Fibroblast of peridontal ligament (primary cell): Measurements from ENCODE around the gene ZNF512B.

Experiments used
- DNase-seq: peaks from one replicate; pipeline ENCODE4 v3.0.0-alpha.2; 2010; ENCODE audit errors: extremely low read depth

ZNF512B gene

DNA sequence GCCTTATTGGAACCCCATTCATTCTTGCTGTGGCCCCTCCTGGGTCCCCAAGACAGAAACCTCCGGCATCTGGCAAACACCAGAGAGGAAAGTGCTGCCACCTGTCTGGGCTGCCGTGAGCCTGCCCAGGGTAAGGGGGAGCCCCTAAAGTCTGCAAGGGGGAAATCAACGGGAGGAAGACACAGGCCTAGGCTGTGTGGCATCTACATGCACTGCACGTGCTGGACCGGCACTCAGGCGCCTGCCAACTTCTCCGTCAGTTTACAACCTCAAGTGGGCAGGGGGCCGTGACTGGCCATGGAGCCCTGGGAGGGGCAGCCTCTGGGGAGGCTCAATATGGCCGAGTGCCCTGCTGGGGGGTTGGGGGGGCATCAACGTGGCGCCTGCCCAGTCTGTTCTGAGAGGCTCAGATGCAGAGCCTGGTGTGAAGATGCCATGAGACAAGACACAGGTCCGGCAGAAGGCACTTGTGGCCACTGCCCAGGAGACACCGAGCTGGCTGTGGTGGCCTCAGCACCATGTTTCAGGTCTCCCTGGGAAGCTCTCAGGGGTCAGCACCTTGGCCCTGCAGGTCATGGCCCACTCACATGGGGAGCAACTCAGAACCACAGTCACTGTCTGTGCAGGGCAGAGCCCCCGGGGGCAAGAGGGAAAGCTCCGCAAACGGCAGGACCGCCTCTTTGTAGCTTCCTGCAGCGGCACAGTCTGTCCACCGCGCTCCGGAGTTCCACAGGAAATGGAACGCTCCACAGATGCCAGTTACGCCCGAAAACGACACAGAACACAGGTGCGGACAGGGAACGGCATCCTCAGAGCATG, 21.9 kb downstream of the ZNF512B start:
- no peak for DNase-seq

DNA sequence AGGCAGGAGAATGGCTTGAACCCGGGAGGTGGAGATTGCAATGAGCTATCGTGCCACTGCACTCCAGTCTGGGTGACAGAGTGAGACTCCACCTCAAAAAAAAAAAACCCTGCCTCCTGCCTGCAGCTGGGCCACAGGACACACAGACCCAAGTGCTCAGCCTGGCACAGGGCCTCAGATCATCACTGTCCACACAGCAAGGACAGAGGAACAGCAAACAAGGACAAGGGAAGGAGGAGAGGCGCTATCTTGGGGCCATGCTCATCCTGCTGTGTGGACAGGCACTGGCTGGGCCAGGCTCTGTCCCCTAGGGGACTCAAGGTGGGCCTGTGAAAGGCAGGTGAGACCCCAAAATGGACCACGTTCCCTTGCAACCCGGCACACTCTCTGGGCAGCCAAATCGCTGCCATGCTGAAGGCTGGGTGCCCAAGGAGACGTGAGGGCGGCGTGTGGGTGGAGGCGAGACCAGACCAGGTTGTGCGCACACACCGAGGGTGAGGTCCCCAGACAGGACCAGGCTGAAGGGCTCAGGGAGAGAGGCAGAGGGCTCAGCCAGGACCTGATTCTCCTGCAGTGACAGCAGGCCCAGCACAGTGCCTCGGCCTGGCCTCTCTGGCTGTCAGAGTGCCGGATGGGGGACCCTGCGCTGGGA, 22.6 kb downstream of the ZNF512B start:
- no peak for DNase-seq

- no peak for DNase-seq
Measured at GRCh38 chr20:63945921-63946920, 23.5 kb downstream of the ZNF512B start.

- no peak for DNase-seq
Measured at GRCh38 chr20:63945031-63945658, 24.6 kb downstream of the ZNF512B start.

GRCh38 chr20:63944078-63944941, 25.4 kb downstream of the ZNF512B start:
- no peak for DNase-seq

DNA sequence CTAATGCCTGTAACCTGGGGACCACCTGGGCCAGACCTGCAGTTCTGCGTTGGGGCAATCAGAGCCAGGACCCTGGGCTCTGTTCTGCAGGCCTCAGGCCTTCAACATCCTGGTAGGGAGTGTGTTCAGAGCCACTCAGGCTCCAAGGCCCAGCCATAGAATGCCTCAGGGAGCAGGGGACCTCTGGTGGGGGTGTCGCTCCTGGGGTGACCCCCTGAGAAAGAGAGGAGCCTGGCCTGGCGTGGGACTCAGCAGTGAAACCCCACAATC, 26.0 kb downstream of the ZNF512B start:
- DNase-seq: no peak

DNA sequence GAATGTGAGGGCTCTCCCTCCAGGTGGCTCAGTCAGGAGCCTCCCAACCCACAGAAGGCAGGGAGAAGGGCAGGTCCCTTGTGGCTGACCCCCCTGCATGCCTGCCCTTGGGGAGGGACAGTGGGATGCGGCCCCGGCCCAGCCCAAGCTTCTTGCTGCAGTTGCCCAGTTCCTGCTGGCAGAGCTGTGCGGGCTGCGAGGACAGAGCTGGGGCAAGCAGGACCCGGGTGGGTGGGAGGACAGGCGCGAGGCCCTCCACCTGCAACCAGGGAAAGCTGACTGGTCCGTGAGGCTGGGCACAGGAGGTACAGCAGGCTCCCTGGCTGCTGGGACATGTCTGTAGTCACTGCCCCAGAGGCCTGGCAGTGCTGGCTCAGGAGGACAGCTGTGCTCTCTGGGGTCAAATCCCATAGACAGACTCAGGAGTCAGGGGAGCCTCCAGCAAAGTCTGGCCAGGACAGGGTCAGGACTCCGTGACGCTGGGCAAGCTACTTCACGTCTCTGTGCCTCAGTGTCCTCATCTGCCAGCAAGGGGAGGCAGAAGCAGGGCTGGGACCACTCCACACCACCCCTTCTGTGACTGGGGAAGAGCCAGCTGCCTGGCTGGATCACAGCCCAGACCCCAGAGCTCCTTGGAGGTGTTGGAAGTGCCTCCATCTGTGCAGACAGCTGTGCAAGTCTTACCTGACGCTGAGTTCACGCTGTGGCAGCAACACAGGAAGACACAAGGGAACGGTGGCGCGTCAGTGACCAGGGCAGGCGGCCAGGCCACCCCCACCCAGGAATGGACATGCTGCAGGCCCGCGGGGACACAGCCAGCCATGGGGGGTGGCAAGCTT, 26.5 kb downstream of the ZNF512B start:
- DNase-seq: no peak

DNA sequence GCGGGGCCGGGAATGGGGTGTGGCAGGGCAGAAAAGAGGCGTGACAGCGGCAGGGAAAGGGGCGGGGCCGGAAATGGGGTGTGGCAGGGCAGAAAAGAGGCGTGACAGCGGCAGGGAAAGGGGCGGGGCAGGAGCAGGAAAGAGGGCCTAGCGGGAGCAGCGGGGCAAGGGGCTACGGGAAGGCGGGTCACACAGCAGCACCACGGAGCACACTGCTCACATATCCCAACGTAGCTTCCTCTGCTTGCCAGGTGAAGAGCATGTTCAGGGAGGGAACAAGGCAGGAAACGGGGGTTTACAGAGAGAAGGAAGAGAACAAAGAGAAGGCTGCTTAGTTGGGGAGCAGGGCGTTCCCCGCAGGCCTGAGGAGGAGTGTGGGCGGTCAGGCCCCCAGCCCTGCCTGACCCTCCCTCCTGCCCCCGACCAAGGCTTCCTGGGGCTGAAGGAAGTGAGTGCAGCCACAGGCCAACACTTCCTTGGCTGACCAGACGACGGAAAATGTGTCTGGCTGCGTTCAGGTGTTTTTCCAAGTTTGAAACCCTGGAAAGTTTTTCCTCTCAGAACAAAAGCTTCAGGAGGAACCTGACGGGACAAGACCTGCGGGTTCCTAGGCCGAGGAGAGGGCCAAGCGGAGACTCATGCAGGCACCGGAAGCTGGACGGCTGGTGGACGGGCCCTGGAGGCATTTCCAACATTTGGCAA, 27.3 kb downstream of the ZNF512B start:
- no peak for DNase-seq

DNA sequence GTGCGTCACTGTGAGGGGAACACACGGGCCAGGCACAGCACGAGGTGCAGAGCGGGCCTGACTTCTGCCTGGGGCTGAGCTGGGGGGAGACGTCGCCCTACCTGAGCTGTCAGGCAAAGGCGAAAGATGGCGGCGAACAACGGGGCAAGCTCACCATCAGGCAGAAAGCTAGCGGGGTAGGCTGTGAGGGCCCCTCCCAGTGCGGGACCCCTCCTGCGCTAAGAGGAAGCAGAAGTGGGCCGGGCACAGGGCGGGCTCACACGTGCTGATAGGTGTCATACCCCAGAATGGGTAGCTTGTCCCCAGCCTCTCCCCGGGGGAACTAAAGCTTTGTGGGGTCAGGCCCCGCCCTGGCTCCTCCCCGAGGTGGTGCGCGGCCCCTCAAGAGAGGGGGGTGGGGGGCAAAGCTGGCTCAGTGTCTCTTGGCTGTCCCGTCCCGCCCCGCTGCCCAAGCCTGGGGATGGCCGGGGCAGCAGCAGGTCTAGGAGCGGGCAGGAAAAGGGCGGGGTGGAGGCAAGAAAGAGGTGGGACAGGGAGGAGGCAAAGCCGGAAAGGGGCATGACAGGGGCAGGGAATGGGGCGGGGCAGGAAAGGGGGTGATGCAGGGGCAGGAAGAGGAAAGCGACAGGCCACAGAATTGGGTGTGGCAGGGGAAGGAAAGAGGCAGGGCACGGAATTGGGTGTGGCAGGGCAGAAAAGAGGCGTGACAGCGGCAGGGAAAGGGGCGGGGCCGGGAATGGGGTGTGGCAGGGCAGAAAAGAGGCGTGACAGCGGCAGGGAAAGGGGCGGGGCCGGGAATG, 28.2 kb downstream of the ZNF512B start:
- DNase-seq: no peak

- DNase-seq: no peak
Measured at GRCh38 chr20:63940472-63941266, 29.1 kb downstream of the ZNF512B start.

DNA sequence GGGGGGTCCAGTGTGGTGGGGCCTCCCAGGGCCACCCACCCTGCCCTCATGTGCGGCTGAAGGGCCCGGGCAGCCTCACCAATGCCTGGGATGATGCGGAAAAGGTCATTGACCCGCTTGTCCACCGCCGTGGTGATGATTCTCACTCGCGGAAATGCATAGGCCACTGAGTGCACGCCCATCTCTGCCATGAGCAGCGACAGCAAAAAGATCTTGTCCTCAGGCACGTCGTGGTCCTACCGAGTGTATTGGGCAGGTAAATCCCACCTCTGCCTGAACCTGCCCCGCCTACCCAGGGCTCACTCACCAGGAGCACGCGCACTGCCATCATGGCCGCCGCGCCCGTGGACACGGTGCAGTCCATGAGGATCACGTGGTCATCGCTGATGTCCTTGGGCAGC, 29.7 kb downstream of the ZNF512B start:
- no peak for DNase-seq

DNA sequence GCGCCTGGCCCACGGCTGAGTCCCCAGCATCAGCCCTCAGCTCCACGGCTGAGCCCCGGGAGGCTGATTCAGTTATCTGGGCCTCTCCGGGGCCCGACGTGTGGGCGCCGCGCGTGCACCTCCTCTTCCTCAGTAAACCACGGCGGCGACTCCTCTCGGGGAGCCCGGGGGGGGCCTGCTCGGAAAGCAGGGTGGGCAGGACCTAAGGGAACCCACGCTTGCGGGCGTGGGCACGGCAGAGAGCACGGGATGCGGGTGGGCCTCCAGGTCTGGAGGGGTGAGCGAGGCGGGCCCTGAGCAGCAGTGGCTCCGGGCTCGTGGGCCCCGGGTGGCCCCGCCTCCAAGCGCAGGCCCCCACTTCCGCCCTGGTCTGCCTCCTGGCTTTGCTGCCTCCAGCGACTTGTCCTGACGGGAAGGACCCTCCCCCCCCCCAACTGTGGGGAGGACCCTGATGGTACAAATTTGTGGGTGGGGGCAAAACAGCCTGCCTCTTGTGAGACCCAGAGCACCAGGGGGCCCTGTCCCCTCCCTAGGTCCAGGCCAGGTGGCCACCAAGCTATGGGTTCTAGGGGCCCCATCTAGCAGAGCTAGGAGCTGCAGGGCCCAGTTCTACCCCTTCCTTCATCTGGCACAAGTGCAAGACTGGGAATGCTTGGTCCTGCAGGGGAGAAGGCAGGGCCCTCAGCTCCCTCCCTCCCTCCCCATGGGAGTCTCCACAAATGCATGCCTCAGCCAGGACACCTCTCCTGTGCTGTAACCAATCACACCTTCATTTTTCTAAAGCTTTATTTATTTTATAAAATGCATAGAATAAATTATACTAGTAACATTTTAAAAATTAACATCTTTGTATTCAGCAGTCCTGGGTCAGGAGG, 30.4 kb downstream of the ZNF512B start:
- DNase-seq: no peak

DNA sequence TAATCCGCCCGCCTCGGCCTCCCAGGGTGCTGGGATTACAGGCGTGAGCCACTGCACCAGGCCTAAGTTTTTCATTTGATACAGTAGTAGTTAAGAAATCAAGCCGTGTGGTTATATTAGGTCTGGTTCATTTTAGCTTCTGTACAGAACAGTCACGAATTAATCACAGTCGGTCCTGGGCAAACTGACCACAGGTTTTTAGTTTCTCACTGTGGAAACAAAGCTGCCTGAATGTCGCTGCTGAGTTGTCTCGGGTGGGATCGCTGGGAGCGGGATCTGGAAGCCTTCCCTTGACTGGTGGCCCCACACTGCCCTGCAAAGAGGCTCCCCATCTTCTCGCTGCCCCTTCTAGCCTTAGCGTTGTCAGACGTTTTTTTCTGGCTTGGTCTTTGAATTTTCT, 32.1 kb downstream of the ZNF512B start:
- no peak for DNase-seq

GRCh38 chr20:63935447-63935846, 34.3 kb downstream of the ZNF512B start:
- DNase-seq: no peak

DNA sequence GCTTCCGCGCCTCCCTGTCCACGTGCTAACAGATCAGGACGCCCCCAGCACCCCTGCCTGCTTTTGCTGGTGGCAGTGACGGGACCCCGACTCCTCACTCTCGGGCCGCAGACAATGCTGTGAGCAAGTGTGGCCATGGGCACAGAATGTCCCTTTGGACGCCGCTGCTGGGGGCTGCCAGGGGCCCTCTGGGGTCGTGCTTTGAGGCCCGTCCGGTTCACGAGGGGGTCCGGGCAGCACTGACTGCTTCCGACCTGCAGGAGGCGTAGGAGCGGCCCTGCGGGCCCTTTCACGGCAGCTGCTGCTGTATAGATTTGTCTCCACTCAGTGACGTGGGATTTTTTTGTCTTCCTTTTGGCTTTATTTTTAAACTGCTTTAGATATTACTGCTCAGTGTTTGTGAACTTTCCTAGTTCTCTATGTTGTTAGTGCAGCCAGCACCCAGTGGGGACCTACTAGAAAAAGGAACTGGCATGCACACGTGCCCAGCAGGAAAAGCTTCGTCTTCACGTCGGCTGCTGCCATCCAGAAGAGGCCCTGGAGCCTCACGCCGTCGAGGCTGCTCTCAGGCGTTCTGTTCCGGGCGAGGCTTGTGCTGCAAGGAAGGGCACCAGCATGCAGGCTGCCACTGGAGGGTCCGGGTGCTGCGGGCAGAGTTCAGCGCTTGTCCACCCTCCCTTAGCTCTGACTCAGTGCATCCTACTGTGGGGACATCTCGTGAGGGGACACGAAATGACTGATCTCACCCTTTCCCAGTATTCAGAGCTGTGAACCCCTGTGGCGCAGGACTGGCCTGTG, 35.3 kb downstream of the ZNF512B start:
- no peak for DNase-seq

GRCh38 chr20:63933646-63934045, 36.1 kb downstream of the ZNF512B start:
- no peak for DNase-seq
